Nephron (organoid): ENCODE data around the gene STX7.
A peak's percentile ranks its signal among the peaks of the same experiment; 100 is the strongest.
"Not testable (repeated sequence)": the region's sequence is repeated elsewhere in the genome, so short reads cannot be mapped to it uniquely, and the experiment has no call there.

Experiments
- H3K27ac Mint-ChIP-seq, 3 experiments: 2 replicates each; pipeline ENCODE4 v1.8.0; 2020; ENCODE audit warnings: mixed read lengths in 3 of 3, mild to moderate bottlenecking in 2 of 3, moderate library complexity in 1 of 3
- H3K27me3 Mint-ChIP-seq: 2 replicates; pipeline ENCODE4 v1.8.0; 2021; ENCODE audit warnings: low read depth, mild to moderate bottlenecking, moderate library complexity, mixed read lengths
- H3K36me3 Mint-ChIP-seq: 2 replicates; pipeline ENCODE4 v1.8.0; 2020; ENCODE audit warnings: low read depth, mixed read lengths
- H3K4me1 Mint-ChIP-seq: 2 replicates; pipeline ENCODE4 v1.8.0; 2020; ENCODE audit warnings: mixed read lengths
- H3K4me3 Mint-ChIP-seq, 3 experiments: 2 replicates each; pipeline ENCODE4 v1.8.0; 2020; ENCODE audit warnings: mild to moderate bottlenecking in 3 of 3, mixed read lengths in 3 of 3, moderate library complexity in 2 of 3
- H3K9me3 Mint-ChIP-seq: 2 replicates; pipeline ENCODE4 v1.8.0; 2020; ENCODE audit warnings: mixed read lengths
- CTCF ChIP-seq, 3 experiments: fragments of 200-600 bp; sonication (generic); IDR thresholded peaks; one replicate each; pipeline ENCODE4 v1.5.0; 2021; ENCODE audit warnings: antibody characterized with exemption in 3 of 3; ENCODE audit not compliant: unreplicated experiment in 3 of 3

Gene STX7

GRCh38 chr6:132512638-132513632 is at the start of gene STX7:
Gene STX7 (minus strand): TSS chr6:132513116. CDS start chr6:132503530, 9,586 bp downstream.
- peaks cover 31% of the 10 kb centered on the region for H3K4me1 Mint-ChIP-seq
- H3K36me3 Mint-ChIP-seq: peaks cover 9% of the 10 kb centered on the region
- TF ChIP-seq CTCF (IDR thresholded peaks at IDR 0.05; ENCODE audit: unreplicated experiment in 3 of 3): no peak
- H3K9me3 Mint-ChIP-seq: no peaks in the 10 kb centered on the region
- H3K27me3 Mint-ChIP-seq: peaks cover 5% of the 10 kb centered on the region
- H3K27ac Mint-ChIP-seq: peak within 1 kb of the TSS; percentile 96 to 97 (median 97)
- peak within 1 kb of the TSS; percentile 98 to 99 (median 98) for H3K4me3 Mint-ChIP-seq

GRCh38 chr6:132560087-132560486 is 47.2 kb upstream of the STX7 start:
- H3K27me3 Mint-ChIP-seq, H3K9me3 Mint-ChIP-seq, H3K27ac Mint-ChIP-seq, H3K4me1 Mint-ChIP-seq, H3K36me3 Mint-ChIP-seq, H3K4me3 Mint-ChIP-seq: not testable (repeated sequence)

- Mint-ChIP-seq H3K27ac (no peak within 1 kb of the TSS), H3K36me3 (no peaks in the 10 kb centered on the region), H3K4me1 (no peaks in the 10 kb centered on the region), H3K4me3 (no peak within 1 kb of the TSS), H3K27me3 (peaks cover 8% of the 10 kb centered on the region), H3K9me3 (no peaks in the 10 kb centered on the region)
- no peak for TF ChIP-seq CTCF (IDR thresholded peaks at IDR 0.05; ENCODE audit: unreplicated experiment in 3 of 3)
Observed at GRCh38 chr6:132552372-132552771, 39.5 kb upstream of the STX7 start, which contains the start of gene TAAR8. Gene TAAR8 (plus strand): TSS chr6:132552672. CDS start chr6:132552693, 21 bp downstream.

- H3K9me3 Mint-ChIP-seq: no peaks in the 10 kb centered on the region
- no peak for TF ChIP-seq CTCF (IDR thresholded peaks at IDR 0.05; ENCODE audit: unreplicated experiment in 3 of 3)
- H3K4me1 Mint-ChIP-seq: no peaks in the 10 kb centered on the region
- H3K36me3 Mint-ChIP-seq: no peaks in the 10 kb centered on the region
- peaks cover 8% of the 10 kb centered on the region for H3K27me3 Mint-ChIP-seq
- no peak overlapping the region for H3K4me3 Mint-ChIP-seq
- H3K27ac Mint-ChIP-seq: no peak overlapping the region
Observed at GRCh38 chr6:132551214-132551613, 38.3 kb upstream of the STX7 start.

GRCh38 chr6:132548746-132549463 is 36.0 kb upstream of the STX7 start:
- no peak for TF ChIP-seq CTCF (IDR thresholded peaks at IDR 0.05; ENCODE audit: unreplicated experiment in 3 of 3)
- Mint-ChIP-seq H3K27me3 (peaks cover 8% of the 10 kb centered on the region), H3K9me3 (no peaks in the 10 kb centered on the region), H3K4me1 (peaks cover under 1% of the 10 kb centered on the region), H3K27ac (no peak overlapping the region), H3K36me3 (no peaks in the 10 kb centered on the region), H3K4me3 (no peak overlapping the region)

- Mint-ChIP-seq H3K4me1 (peaks cover 5% of the 10 kb centered on the region), H3K27me3 (no peaks in the 10 kb centered on the region), H3K9me3 (no peaks in the 10 kb centered on the region), H3K27ac (no peak overlapping the region), H3K36me3 (no peaks in the 10 kb centered on the region), H3K4me3 (no peak overlapping the region)
- TF ChIP-seq CTCF (IDR thresholded peaks at IDR 0.05; ENCODE audit: unreplicated experiment in 3 of 3): no peak
Observed at GRCh38 chr6:132544826-132545225, 31.9 kb upstream of the STX7 start.
